Natural killer cell (primary cell): ENCODE data around the gene CFL1. TPM values are rescaled to one million over a fixed set of nuclear protein-coding genes. Genes with fewer than 3 reads are reported as not detected.

Experiments used
- ATAC-seq, 3 donors: fragments of 150-1000 bp in 2 of 3; fragments of 200-7000 bp in 1 of 3; cut with Tn5 transposase; 1 replicate in 1 of 3; 2 replicates in 2 of 3; pipeline ENCODE4 v1.10.0; 2021; ENCODE audit warnings: mild to moderate bottlenecking in 2 of 3, moderate library complexity in 2 of 3
- DNase-seq, 2 donors: peaks; one replicate each; pipeline versions ENCODE4 v3.0.0 to v3.0.0-alpha.2; 2013 to 2021; ENCODE audit warnings: mixed read lengths in 1 of 2
- H3K27ac ChIP-seq: one replicate; pipeline ENCODE4 v1.5.1; 2013; ENCODE audit warnings: mild to moderate bottlenecking, low read length
- H3K27me3 ChIP-seq: one replicate; pipeline ENCODE4 v1.6.1; 2013; ENCODE audit warnings: low read length; ENCODE audit not compliant: control insufficient read depth, insufficient read depth
- H3K36me3 ChIP-seq: one replicate; pipeline ENCODE4 v1.6.1; 2013; ENCODE audit warnings: low read length; ENCODE audit not compliant: control insufficient read depth, insufficient read depth
- H3K4me1 ChIP-seq: one replicate; pipeline ENCODE4 v1.6.1; 2013; ENCODE audit warnings: low read length; ENCODE audit not compliant: control insufficient read depth, insufficient read depth
- H3K4me3 ChIP-seq: one replicate; pipeline ENCODE4 v1.5.1; 2013; ENCODE audit warnings: low read length
- H3K9me3 ChIP-seq: one replicate; pipeline ENCODE4 v1.6.1; 2013; ENCODE audit warnings: low read length; ENCODE audit not compliant: control insufficient read depth, insufficient read depth
- H3K27ac Mint-ChIP-seq, 2 donors: one replicate each; pipeline ENCODE4 v1.8.0; 2022; ENCODE audit warnings: mild to moderate bottlenecking in 2 of 2, mixed read lengths in 2 of 2, moderate library complexity in 1 of 2
- H3K27me3 Mint-ChIP-seq, 2 donors: one replicate each; pipeline ENCODE4 v1.8.0; 2022; ENCODE audit warnings: low read depth in 2 of 2, mixed read lengths in 2 of 2
- H3K36me3 Mint-ChIP-seq: one replicate; pipeline ENCODE4 v1.8.0; 2022; ENCODE audit warnings: mixed read lengths
- H3K4me1 Mint-ChIP-seq, 2 donors: one replicate each; pipeline ENCODE4 v1.8.0; 2022; ENCODE audit warnings: mixed read lengths in 2 of 2
- H3K4me3 Mint-ChIP-seq: one replicate; pipeline ENCODE4 v1.8.0; 2022; ENCODE audit warnings: mild to moderate bottlenecking, moderate library complexity, mixed read lengths
- H3K9me3 Mint-ChIP-seq, 2 donors: one replicate each; pipeline ENCODE4 v1.8.0; 2022; ENCODE audit warnings: mixed read lengths in 2 of 2
- CTCF ChIP-seq: fragments of 200-600 bp; IDR thresholded peaks from one replicate; pipeline ENCODE4 v1.8.0; 2022; ENCODE audit warnings: antibody characterized with exemption
- WGBS: methylation state at CpG from one replicate; pipeline ENCODE4 v1.1.7; 2013; ENCODE audit warnings: missing lambda C conversion rate; ENCODE audit not compliant: insufficient coverage; 5-methylcytosine and 5-hydroxymethylcytosine counted together
- intact Hi-C: fragments of 100-400 bp; cut with micrococcal nuclease; formaldehyde crosslinking; loops from one replicate; pipeline ENCODE4 v1.14.2; 2022
- total RNA-seq, 4 donors: library from RNA; stranded (reverse); fragments of 120-200 nt in 1 of 4; gene quantifications; one replicate each; pipeline versions ENCODE4 v1.2.3 to v1.2.4, GENCODE V29; 2013 to 2022

Gene CFL1
- total RNA-seq, 3 donors from 2014 or later (not counting 1 experiment from before 2014, with no cell fraction given), result 1,035 to 1,220 (median 1,095) TPM

- Histone ChIP-seq H3K4me1 (peaks cover 4% of the 10 kb centered on the region), H3K27me3 (no peaks in the 10 kb centered on the region), H3K27ac (no peak overlapping the region), H3K4me3 (no peak overlapping the region), H3K9me3 (no peaks in the 10 kb centered on the region), H3K36me3 (no peaks in the 10 kb centered on the region)
- no peaks in the 10 kb centered on the region for H3K4me1 Mint-ChIP-seq
- intact Hi-C loops, result no loop called here
- H3K27me3 Mint-ChIP-seq, result no peaks in the 10 kb centered on the region
- no peak for TF ChIP-seq CTCF
- no peak overlapping the region for H3K4me3 Mint-ChIP-seq
- no peak overlapping the region for H3K27ac Mint-ChIP-seq
- 81% methylated on average over 14 of the region's 15 CpGs for WGBS
- no peaks in the 10 kb centered on the region for H3K9me3 Mint-ChIP-seq
- no peak for ATAC-seq
- no peaks in the 10 kb centered on the region for H3K36me3 Mint-ChIP-seq
- no peak for DNase-seq
Measured at GRCh38 chr11:65822776-65823528, 35.0 kb downstream of the CFL1 start.

- ATAC-seq (no peak), DNase-seq (no peak)
- Histone ChIP-seq H3K9me3 (no peaks in the 10 kb centered on the region), H3K4me3 (no peak overlapping the region), H3K36me3 (no peaks in the 10 kb centered on the region), H3K27ac (no peak overlapping the region), H3K4me1 (peaks cover 14% of the 10 kb centered on the region), H3K27me3 (no peaks in the 10 kb centered on the region)
- Mint-ChIP-seq H3K9me3 (no peaks in the 10 kb centered on the region), H3K27ac (no peak overlapping the region), H3K4me1 (peaks cover 14% of the 10 kb centered on the region in 2 donors), H3K27me3 (no peaks in the 10 kb centered on the region), H3K4me3 (no peak overlapping the region), H3K36me3 (no peaks in the 10 kb centered on the region)
- intact Hi-C loops, result no loop called here
- 85% methylated on average over 8 of the region's 8 CpGs for WGBS
- TF ChIP-seq CTCF, result no peak
Measured at GRCh38 chr11:65821107-65821506, 36.9 kb downstream of the CFL1 start.

- Histone ChIP-seq H3K27ac (peak overlapping the region; percentile 52), H3K27me3 (no peaks in the 10 kb centered on the region), H3K36me3 (no peaks in the 10 kb centered on the region), H3K4me3 (peak overlapping the region; percentile 33), H3K9me3 (no peaks in the 10 kb centered on the region), H3K4me1 (peaks cover 14% of the 10 kb centered on the region)
- WGBS, result 7% methylated on average over 74 of the region's 74 CpGs
- peak; percentile 100 for TF ChIP-seq CTCF
- Mint-ChIP-seq H3K4me3 (peak overlapping the region; percentile 93), H3K27me3 (no peaks in the 10 kb centered on the region), H3K36me3 (no peaks in the 10 kb centered on the region), H3K4me1 (peaks cover 14% of the 10 kb centered on the region in 2 donors), H3K27ac (peak overlapping the region; percentile 51 to 69), H3K9me3 (no peaks in the 10 kb centered on the region)
- peak; percentile 96 to 98 for DNase-seq
- intact Hi-C loops, result loop anchor here (1.0 to 5.0 kb wide), 5 partner anchors 37 to 191 kb away; partner anchors contain the start of gene AP5B1
- peak; percentile 98 to 100 (median 98) for ATAC-seq
Measured at GRCh38 chr11:65817835-65818680, 39.9 kb downstream of the CFL1 start.
